Activated CD4-positive, alpha-beta T cell treated with anti-CD3 and anti-CD28 coated beads, Interleukin-2, Interleukin-6, amounts not matched to agents 100 ng/mL and 50 ng/mL, durations not matched to agents 16 hours and 8 hours (primary cell): ENCODE results near the gene ASB13.
"Not testable (repeated sequence)": the region's sequence is repeated elsewhere in the genome, so short reads cannot be mapped to it uniquely, and the experiment has no call there.

Experiments used
- DNase-seq: peaks from one replicate; pipeline ENCODE4 v3.0.0-alpha.2; 2020

The ASB13 gene

GRCh38 chr10:5604236-5604925 is 62.0 kb downstream of the ASB13 start:
- no peak for DNase-seq

- DNase-seq = no peak
Measured at GRCh38 chr10:5603848-5604170, 62.6 kb downstream of the ASB13 start.

GRCh38 chr10:5603091-5603847 is 63.1 kb downstream of the ASB13 start:
- no peak for DNase-seq

- DNase-seq = no peak
Measured at GRCh38 chr10:5601826-5602495, 64.4 kb downstream of the ASB13 start.

- DNase-seq = no peak
Measured at GRCh38 chr10:5600908-5601307, 65.5 kb downstream of the ASB13 start.

GRCh38 chr10:5599613-5600520 is 66.5 kb downstream of the ASB13 start:
- no peak for DNase-seq

GRCh38 chr10:5598085-5598690 is 68.2 kb downstream of the ASB13 start:
- no peak for DNase-seq

GRCh38 chr10:5596611-5597341 is 69.6 kb downstream of the ASB13 start:
- no peak for DNase-seq

- DNase-seq = no peak
Measured at GRCh38 chr10:5595994-5596471, 70.4 kb downstream of the ASB13 start.

- no peak for DNase-seq
Measured at GRCh38 chr10:5595591-5595990, 70.8 kb downstream of the ASB13 start.

GRCh38 chr10:5595095-5595494 is 71.3 kb downstream of the ASB13 start:
- DNase-seq = no peak

GRCh38 chr10:5594271-5595049 is 71.9 kb downstream of the ASB13 start:
- no peak for DNase-seq

GRCh38 chr10:5593347-5593746 is 73.0 kb downstream of the ASB13 start:
- not testable (repeated sequence) for DNase-seq

GRCh38 chr10:5592070-5592469 is 74.3 kb downstream of the ASB13 start:
- no peak for DNase-seq

- DNase-seq = no peak
Measured at GRCh38 chr10:5591336-5591824, 75.0 kb downstream of the ASB13 start.

GRCh38 chr10:5590816-5591215 is 75.6 kb downstream of the ASB13 start:
- DNase-seq = no peak

- DNase-seq = no peak
Measured at GRCh38 chr10:5589661-5590511, 76.5 kb downstream of the ASB13 start.

- no peak for DNase-seq
Measured at GRCh38 chr10:5589011-5589660, 77.3 kb downstream of the ASB13 start.
